ENCODE data around the gene THSD4. TPM values are rescaled to one million over a fixed set of nuclear protein-coding genes. Genes with fewer than 3 reads are reported as not detected.

Gene THSD4
- total RNA-seq, 1 experiment from 2014 or later, result 36.3 TPM

DNA sequence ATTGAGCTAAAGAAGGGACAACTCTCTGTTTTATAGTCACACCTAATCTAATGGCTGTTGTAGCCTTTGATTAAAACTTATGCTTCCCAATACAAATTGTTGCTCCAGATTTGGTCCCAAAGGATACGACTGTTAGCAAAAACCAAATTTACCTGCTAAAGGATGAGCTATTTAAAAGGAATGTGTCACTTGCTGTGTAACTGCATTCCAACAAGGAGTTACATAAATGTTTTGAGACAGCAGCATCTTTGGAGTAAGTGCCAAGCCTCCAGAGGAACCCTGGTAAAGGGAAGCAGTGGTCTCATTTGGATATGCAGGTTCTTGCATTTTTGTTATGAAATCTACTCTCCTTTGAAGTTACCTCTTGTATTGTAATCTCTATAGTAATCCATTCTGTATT, 233.3 kb downstream of the THSD4 start:
- Mint-ChIP-seq H3K27me3 (ENCODE audit: insufficient read depth, unreplicated experiment) (no peaks in the 10 kb centered on the region), H3K27ac (ENCODE audit: low read depth, unreplicated experiment) (no peak overlapping the region), H3K4me3 (ENCODE audit: unreplicated experiment) (no peak overlapping the region), H3K36me3 (ENCODE audit: insufficient read depth, unreplicated experiment) (peaks cover 11% of the 10 kb centered on the region), H3K9me3 (ENCODE audit: unreplicated experiment) (no peaks in the 10 kb centered on the region), H3K4me1 (ENCODE audit: insufficient read depth, unreplicated experiment) (peaks cover 9% of the 10 kb centered on the region)
- no TSS peak for BruUV-seq (replicated peaks)
- ChIA-PET CTCF (no interaction called here), POLR2A (no interaction called here)
- no peak for DNase-seq (ENCODE audit: unreplicated experiment)
- TF ChIP-seq, protein P1, sequence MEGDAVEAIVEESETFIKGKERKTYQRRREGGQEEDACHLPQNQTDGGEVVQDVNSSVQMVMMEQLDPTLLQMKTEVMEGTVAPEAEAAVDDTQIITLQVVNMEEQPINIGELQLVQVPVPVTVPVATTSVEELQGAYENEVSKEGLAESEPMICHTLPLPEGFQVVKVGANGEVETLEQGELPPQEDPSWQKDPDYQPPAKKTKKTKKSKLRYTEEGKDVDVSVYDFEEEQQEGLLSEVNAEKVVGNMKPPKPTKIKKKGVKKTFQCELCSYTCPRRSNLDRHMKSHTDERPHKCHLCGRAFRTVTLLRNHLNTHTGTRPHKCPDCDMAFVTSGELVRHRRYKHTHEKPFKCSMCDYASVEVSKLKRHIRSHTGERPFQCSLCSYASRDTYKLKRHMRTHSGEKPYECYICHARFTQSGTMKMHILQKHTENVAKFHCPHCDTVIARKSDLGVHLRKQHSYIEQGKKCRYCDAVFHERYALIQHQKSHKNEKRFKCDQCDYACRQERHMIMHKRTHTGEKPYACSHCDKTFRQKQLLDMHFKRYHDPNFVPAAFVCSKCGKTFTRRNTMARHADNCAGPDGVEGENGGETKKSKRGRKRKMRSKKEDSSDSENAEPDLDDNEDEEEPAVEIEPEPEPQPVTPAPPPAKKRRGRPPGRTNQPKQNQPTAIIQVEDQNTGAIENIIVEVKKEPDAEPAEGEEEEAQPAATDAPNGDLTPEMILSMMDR (IDR thresholded peaks at IDR 0.05; ENCODE audit: unreplicated experiment), result no peak
- intact Hi-C loops (cut with micrococcal nuclease), result no loop called here

DNA sequence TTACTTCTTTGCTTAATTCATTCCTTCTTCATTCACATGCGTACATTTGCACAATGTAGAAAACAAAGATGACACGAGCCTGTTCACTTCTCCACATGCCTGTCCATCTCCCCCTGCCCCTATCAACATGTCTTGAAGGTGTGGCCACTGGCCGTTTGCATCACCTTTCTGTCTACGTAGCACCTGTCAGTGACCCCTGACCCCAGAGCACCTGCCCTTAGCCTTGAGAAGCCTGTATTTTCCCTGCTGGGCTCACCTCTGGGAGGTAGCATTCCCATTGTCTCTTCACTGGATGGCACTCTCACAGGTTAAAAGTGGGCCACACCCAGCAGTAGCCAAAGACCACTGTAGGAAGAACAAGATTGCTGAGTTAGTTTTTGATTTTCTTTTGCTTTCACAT, 234.1 kb downstream of the THSD4 start:
- Mint-ChIP-seq H3K27ac (ENCODE audit: low read depth, unreplicated experiment) (no peak overlapping the region), H3K4me3 (ENCODE audit: unreplicated experiment) (no peak overlapping the region), H3K36me3 (ENCODE audit: insufficient read depth, unreplicated experiment) (peaks cover 11% of the 10 kb centered on the region), H3K4me1 (ENCODE audit: insufficient read depth, unreplicated experiment) (peaks cover 9% of the 10 kb centered on the region), H3K27me3 (ENCODE audit: insufficient read depth, unreplicated experiment) (no peaks in the 10 kb centered on the region), H3K9me3 (ENCODE audit: unreplicated experiment) (no peaks in the 10 kb centered on the region)
- no TSS peak for BruUV-seq (replicated peaks)
- ChIA-PET CTCF (no interaction called here), POLR2A (no interaction called here)
- TF ChIP-seq, protein P1 (IDR thresholded peaks at IDR 0.05; ENCODE audit: unreplicated experiment), result no peak
- intact Hi-C loops (cut with micrococcal nuclease), result no loop called here
- DNase-seq (ENCODE audit: unreplicated experiment), result no peak

DNA sequence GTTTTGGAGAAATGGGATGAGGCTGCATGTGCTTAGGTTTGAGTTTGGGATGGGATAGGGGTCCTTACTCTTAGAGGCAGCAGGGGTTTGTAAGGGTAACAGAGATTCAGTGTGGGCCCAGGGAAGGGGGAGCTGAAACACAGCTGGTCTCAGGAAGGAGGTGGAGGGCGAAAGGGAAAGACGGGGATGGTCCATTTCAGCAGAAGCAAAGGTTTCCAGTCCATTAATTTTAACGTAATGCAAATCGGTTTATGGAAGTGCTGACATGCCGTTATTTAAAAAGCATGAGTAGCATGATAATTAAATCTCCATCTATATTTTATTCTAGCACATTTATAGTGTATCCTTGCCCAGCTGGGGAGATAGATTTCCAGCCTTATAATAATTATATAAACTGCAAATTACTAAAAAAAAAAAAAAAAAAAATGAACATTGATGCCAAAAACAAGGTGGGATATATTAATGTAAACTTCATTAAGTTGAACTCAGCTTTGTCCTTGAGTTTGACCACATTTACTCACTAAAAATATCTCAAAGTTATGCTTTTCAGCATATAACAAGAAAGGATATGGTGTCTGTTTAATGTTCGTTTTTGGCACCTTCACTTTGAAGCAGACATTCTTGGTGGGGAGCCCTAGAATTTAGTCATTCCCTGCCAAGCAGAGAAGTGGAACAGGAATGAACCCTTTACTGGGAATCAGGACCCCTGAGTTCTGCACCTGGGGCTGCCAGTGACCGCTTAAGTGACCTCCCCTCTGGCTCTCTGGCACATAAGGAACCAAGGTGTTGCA, 234.7 kb downstream of the THSD4 start:
- H3K27me3 Mint-ChIP-seq (ENCODE audit: insufficient read depth, unreplicated experiment), result no peaks in the 10 kb centered on the region
- H3K9me3 Mint-ChIP-seq (ENCODE audit: unreplicated experiment), result no peaks in the 10 kb centered on the region
- POLR2A ChIA-PET, result interaction anchor here (0.7 to 1.3 kb wide), 2 partner anchors 12 to 233 kb away, joined by 3 to 4 read pairs; no protein-coding TSS in a partner anchor

DNA sequence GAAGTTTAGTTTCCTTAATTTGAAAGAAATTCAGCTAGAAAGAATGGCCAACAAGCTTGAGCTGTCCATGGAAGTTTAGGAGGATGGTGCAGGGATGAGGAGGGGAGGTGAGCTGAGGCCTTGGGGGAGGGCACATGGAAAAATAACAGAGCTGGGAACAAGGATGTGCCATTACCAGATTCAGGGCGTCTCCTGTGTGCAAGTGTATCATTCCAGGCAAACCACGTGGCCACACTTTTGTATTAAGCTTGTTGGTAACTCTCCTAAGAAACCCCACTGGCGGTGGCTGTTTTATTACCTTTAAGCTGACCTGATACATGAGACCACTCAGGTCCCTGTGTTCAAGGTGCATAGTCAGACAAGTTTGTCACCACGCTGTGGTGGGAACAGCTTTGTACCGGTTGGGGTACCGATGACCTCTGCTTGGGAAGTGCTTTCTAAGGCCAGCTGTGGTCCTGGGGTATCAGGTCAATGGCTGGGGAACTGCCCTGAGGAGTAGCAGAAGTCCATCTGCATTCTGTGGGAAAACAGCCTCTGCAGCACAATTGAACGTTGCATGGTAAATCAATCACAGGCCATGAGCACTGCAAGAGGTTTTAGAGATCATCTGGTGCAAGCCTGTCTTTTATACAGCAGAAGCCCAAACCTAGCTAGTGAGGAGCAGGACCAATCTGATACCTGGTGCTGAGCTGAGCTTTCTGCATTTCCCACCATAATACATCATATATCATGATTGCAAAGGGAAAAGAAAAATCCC, 235.5 kb downstream of the THSD4 start:
- Mint-ChIP-seq H3K4me3 (ENCODE audit: unreplicated experiment) (no peak overlapping the region), H3K27me3 (ENCODE audit: insufficient read depth, unreplicated experiment) (no peaks in the 10 kb centered on the region), H3K27ac (ENCODE audit: low read depth, unreplicated experiment) (no peak overlapping the region), H3K4me1 (ENCODE audit: insufficient read depth, unreplicated experiment) (peaks cover 19% of the 10 kb centered on the region), H3K36me3 (ENCODE audit: insufficient read depth, unreplicated experiment) (peaks cover 11% of the 10 kb centered on the region), H3K9me3 (ENCODE audit: unreplicated experiment) (no peaks in the 10 kb centered on the region)
- POLR2A ChIA-PET, result interaction anchor here (0.7 to 1.3 kb wide), 2 partner anchors 13 to 234 kb away, joined by 3 to 4 read pairs; no protein-coding TSS in a partner anchor
- no peak for DNase-seq (ENCODE audit: unreplicated experiment)
- TF ChIP-seq, protein P1 (IDR thresholded peaks at IDR 0.05; ENCODE audit: unreplicated experiment), result no peak
- no TSS peak for BruUV-seq (replicated peaks)
- CTCF ChIA-PET, result interaction anchor here (0.6 to 0.7 kb wide), 2 partner anchors 97 to 1883 kb away, joined by 3 read pairs; no protein-coding TSS in a partner anchor
- intact Hi-C loops (cut with micrococcal nuclease), result no loop called here

More for the DNA sequence above, 234.7 kb downstream of the THSD4 start:
- intact Hi-C loops (cut with micrococcal nuclease), result no loop called here
- H3K36me3 Mint-ChIP-seq (ENCODE audit: insufficient read depth, unreplicated experiment), result peaks cover 11% of the 10 kb centered on the region
- no peak overlapping the region for H3K4me3 Mint-ChIP-seq (ENCODE audit: unreplicated experiment)
- H3K27ac Mint-ChIP-seq (ENCODE audit: low read depth, unreplicated experiment), result no peak overlapping the region
- H3K4me1 Mint-ChIP-seq (ENCODE audit: insufficient read depth, unreplicated experiment), result peaks cover 12% of the 10 kb centered on the region
- DNase-seq (ENCODE audit: unreplicated experiment), result no peak
- TF ChIP-seq, protein P1 (IDR thresholded peaks at IDR 0.05; ENCODE audit: unreplicated experiment), result no peak
- CTCF ChIA-PET, result no interaction called here
- BruUV-seq (replicated peaks), result no TSS peak

Data from MCF 10A (cell line).